ENCODE results near the gene GPR158. TPM values are rescaled to one million over a fixed set of nuclear protein-coding genes. Genes with fewer than 3 reads are reported as not detected.

Gene GPR158
- total and polyA plus RNA-seq, 11 donors, result 0.05 TPM; not detected in 9

- intact Hi-C loops (cut with DNase I), result loop anchor here in 5 of 10 donors (10.0 kb wide), 3 partner anchors 65 to 195 kb away; no protein-coding TSS in a partner anchor
- Histone ChIP-seq H3K27ac (no peak overlapping the region), H3K4me3 (no peak overlapping the region), H3K27me3 (no peaks in the 10 kb centered on the region), H3K36me3 (no peaks in the 10 kb centered on the region), H3K4me1 (no peaks in the 10 kb centered on the region), H3K9me3 (no peaks in the 10 kb centered on the region)
- TF ChIP-seq POLR2A (IDR thresholded peaks at IDR 0.05) (no peak), CTCF (IDR thresholded peaks at IDR 0.05) (no peak)
- whole genome bisulfite sequencing, 4 donors, result 35 to 72% (median 61%) methylated on average over 1 of the region's 1 CpG
- DNase-seq (no peak), ATAC-seq (no peak)
Measured at GRCh38 chr10:25220156-25220555, 45.4 kb downstream of the GPR158 start.

- H3K4me3 ChIP-seq, result no peak overlapping the region
- 89 to 93% (median 90%) methylated on average over 7 of the region's 7 CpGs for WGBS, 4 donors
Measured at GRCh38 chr10:25222085-25222660, 47.4 kb downstream of the GPR158 start.

GRCh38 chr10:25226775-25227682 is 52.2 kb downstream of the GPR158 start:
- Histone ChIP-seq H3K4me1 (no peaks in the 10 kb centered on the region), H3K9me3 (no peaks in the 10 kb centered on the region), H3K36me3 (no peaks in the 10 kb centered on the region), H3K27me3 (no peaks in the 10 kb centered on the region), H3K4me3 (no peak overlapping the region), H3K27ac (no peak overlapping the region)
- TF ChIP-seq POLR2A (IDR thresholded peaks at IDR 0.05), result no peak
- TF ChIP-seq CTCF (IDR thresholded peaks at IDR 0.05), result peak; percentile 44 to 75 (median 60)
- DNase-seq (peak in 4 of 5 donors; percentile 21 to 24 (median 22)), ATAC-seq (peak in 1 of 4 donors; percentile 42)
- 30 to 32% (median 31%) methylated on average over 7 of the region's 7 CpGs for WGBS, 4 donors
- intact Hi-C loops (cut with DNase I), result loop anchor here in 9 of 10 donors (1.0 to 10.0 kb wide), 6 partner anchors 58 to 202 kb away; no protein-coding TSS in a partner anchor

More at GRCh38 chr10:25222085-25222660, 47.4 kb downstream of the GPR158 start:
- ATAC-seq (no peak), DNase-seq (no peak)
- H3K27ac ChIP-seq, result no peak overlapping the region
- intact Hi-C loops (cut with DNase I), result loop anchor here in 5 of 10 donors (10.0 kb wide), 3 partner anchors 63 to 197 kb away; no protein-coding TSS in a partner anchor
- no peaks in the 10 kb centered on the region for H3K4me1 ChIP-seq
- H3K27me3 ChIP-seq, result no peaks in the 10 kb centered on the region
- no peaks in the 10 kb centered on the region for H3K36me3 ChIP-seq
- TF ChIP-seq CTCF (IDR thresholded peaks at IDR 0.05) (no peak), POLR2A (IDR thresholded peaks at IDR 0.05) (no peak)
- no peaks in the 10 kb centered on the region for H3K9me3 ChIP-seq

- H3K27ac ChIP-seq, result no peak overlapping the region
- H3K4me1 ChIP-seq, result no peaks in the 10 kb centered on the region
- WGBS, 4 donors, result 66 to 83% (median 74%) methylated on average over 2 of the region's 2 CpGs
- DNase-seq (no peak), ATAC-seq (no peak)
- no peaks in the 10 kb centered on the region for H3K9me3 ChIP-seq
- no peaks in the 10 kb centered on the region for H3K27me3 ChIP-seq
- intact Hi-C loops (cut with DNase I), result loop anchor here in 1 of 10 donors (5.0 kb wide), 1 partner anchor 119 kb away; no protein-coding TSS in a partner anchor
- H3K4me3 ChIP-seq, result no peak overlapping the region
- H3K36me3 ChIP-seq, result no peaks in the 10 kb centered on the region
- no peak for TF ChIP-seq CTCF (IDR thresholded peaks at IDR 0.05)
- no peak for TF ChIP-seq POLR2A (IDR thresholded peaks at IDR 0.05)
Measured at GRCh38 chr10:25231751-25232150, 57.0 kb downstream of the GPR158 start.
